Transverse colon (tissue), 4 donors: ENCODE measurements around the gene S100A14. TPM values are rescaled to one million over a fixed set of nuclear protein-coding genes. Genes with fewer than 3 reads are reported as not detected.

Experiments
- DNase-seq: peaks from one replicate; pipeline ENCODE4 v3.0.0-alpha.2; 2019
- H3K27ac ChIP-seq, 4 donors: fragments of 200-600 bp; sonication (generic); 2 replicates each; pipeline ENCODE4 v1.5.1; 2016 to 2018; ENCODE audit warnings: inconsistent platforms in 4 of 4
- H3K27me3 ChIP-seq: fragments of 200-600 bp; sonication (generic); 2 replicates; pipeline ENCODE4 v1.5.1; 2017; ENCODE audit warnings: inconsistent platforms
- H3K36me3 ChIP-seq, 4 donors: fragments of 200-600 bp; sonication (generic); 2 replicates each; pipeline ENCODE4 v1.5.1; 2017 to 2019; ENCODE audit warnings: inconsistent platforms in 4 of 4
- H3K4me1 ChIP-seq, 4 donors: fragments of 200-600 bp; sonication (generic); 2 replicates each; pipeline ENCODE4 v1.5.1; 2017 to 2020; ENCODE audit warnings: inconsistent platforms in 4 of 4
- H3K4me3 ChIP-seq, 4 donors: fragments of 200-600 bp; sonication (generic); 1 replicate in 1 of 4; 2 replicates in 3 of 4; pipeline versions ENCODE4 v1.5.1 to v1.6.1; 2017 to 2019; ENCODE audit warnings: inconsistent platforms in 4 of 4
- H3K9me3 ChIP-seq, 2 donors: fragments of 200-600 bp; sonication (generic); 2 replicates each; pipeline ENCODE4 v1.5.1; 2017 to 2019; ENCODE audit warnings: inconsistent platforms in 2 of 2
- EP300 ChIP-seq: sonication (generic); formaldehyde crosslinking; IDR thresholded peaks from one replicate; pipeline ENCODE4 v1.6.1; 2017; ENCODE audit warnings: antibody characterized with exemption, low read depth
- POLR2A ChIP-seq: fragments of 450-650 bp; IDR thresholded peaks from one replicate; pipeline ENCODE4 v1.6.1; 2016; ENCODE audit warnings: antibody characterized with exemption, mild to moderate bottlenecking, moderate library complexity
- POLR2AphosphoS5 ChIP-seq, 3 donors: sonication (generic); formaldehyde crosslinking; IDR thresholded peaks; one replicate each; pipeline ENCODE4 v1.6.1; 2016; ENCODE audit warnings: antibody characterized with exemption in 3 of 3
- WGBS, 2 donors: methylation state at CpG; one replicate each; pipeline ENCODE4 v1.1.5; 2018; ENCODE audit warnings: low coverage in 1 of 2; 5-methylcytosine and 5-hydroxymethylcytosine counted together
- in situ Hi-C, 4 donors: fragments of 200-750 bp; cut with MboI; loops; one replicate each; pipeline versions ENCODE4 v1.15.0 to v1.15.1; 2017; ENCODE audit warnings: low sequenced_read_pairs in 3 of 4, low pct_ligation_motif_present in 1 of 4, low pct_unique_long_range_greater_than_20kb in 1 of 4
- intact Hi-C: fragments of 100-400 bp; cut with DNase I; formaldehyde crosslinking; loops from one replicate; pipeline ENCODE4 v1.15.1; 2023; ENCODE audit warnings: low total_unique reads
- total RNA-seq, 4 donors: library from RNA; depleted of rRNA; stranded (reverse); fragments of >200 nt; gene quantifications; one replicate each; pipeline ENCODE4 v1.1.0, GENCODE V29; 2016
- TF ChIP-seq, protein P1 (sequence below), 5 experiments: fragments of 200-600 bp in 3 of 5; fragments of 450-650 bp in 2 of 5; sonication (generic) in 3 of 5; IDR thresholded peaks; 1 replicate in 2 of 5; 2 replicates in 3 of 5; pipeline ENCODE4 v1.5.1; 2016 to 2017; ENCODE audit warnings: antibody characterized with exemption in 5 of 5, inconsistent platforms in 3 of 5, mild to moderate bottlenecking in 2 of 5, moderate library complexity in 1 of 5

S100A14 gene
- total RNA-seq, 4 donors from 2014 or later, result 134 to 514 (median 437) TPM

DNA sequence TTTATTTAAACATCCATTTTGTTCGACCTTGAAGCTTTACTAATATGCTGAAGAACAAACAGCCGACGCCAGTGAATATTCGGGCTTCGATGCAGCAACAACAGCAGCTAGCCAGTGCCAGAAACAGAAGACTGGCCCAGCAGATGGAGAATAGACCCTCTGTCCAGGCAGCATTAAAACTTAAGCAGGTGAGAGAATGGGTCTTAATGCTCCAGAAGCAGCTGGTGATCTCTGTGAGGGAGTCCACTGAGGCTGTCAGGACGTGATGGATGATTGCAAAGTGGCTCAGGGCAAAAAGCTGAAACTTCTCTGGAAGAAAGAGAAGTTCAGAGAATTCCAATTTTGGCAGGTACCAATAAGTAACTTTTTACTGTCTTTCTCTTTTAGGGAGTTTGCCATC, 22.1 kb upstream of the S100A14 start:
- Histone ChIP-seq H3K4me1 (peaks cover 12 to 41% (median 32%) of the 10 kb centered on the region in 4 donors), H3K9me3 (no peaks in the 10 kb centered on the region), H3K4me3 (no peak overlapping the region), H3K27me3 (no peaks in the 10 kb centered on the region), H3K36me3 (peaks cover 0 to 70% (median 35%) of the 10 kb centered on the region in 4 donors), H3K27ac (no peak overlapping the region)
- TF ChIP-seq, protein P1, sequence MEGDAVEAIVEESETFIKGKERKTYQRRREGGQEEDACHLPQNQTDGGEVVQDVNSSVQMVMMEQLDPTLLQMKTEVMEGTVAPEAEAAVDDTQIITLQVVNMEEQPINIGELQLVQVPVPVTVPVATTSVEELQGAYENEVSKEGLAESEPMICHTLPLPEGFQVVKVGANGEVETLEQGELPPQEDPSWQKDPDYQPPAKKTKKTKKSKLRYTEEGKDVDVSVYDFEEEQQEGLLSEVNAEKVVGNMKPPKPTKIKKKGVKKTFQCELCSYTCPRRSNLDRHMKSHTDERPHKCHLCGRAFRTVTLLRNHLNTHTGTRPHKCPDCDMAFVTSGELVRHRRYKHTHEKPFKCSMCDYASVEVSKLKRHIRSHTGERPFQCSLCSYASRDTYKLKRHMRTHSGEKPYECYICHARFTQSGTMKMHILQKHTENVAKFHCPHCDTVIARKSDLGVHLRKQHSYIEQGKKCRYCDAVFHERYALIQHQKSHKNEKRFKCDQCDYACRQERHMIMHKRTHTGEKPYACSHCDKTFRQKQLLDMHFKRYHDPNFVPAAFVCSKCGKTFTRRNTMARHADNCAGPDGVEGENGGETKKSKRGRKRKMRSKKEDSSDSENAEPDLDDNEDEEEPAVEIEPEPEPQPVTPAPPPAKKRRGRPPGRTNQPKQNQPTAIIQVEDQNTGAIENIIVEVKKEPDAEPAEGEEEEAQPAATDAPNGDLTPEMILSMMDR (IDR thresholded peaks at IDR 0.05), result no peak
- no peak for TF ChIP-seq EP300
- TF ChIP-seq POLR2A, result no peak
- no peak for TF ChIP-seq POLR2AphosphoS5 (IDR thresholded peaks at IDR 0.05)
- intact Hi-C loops, result no loop called here
- no peak for DNase-seq
- in situ Hi-C loops, result no loop called here
- 52 to 84% methylated on average over 5 to 6 of the region's 6 CpGs for WGBS, 2 donors

DNA sequence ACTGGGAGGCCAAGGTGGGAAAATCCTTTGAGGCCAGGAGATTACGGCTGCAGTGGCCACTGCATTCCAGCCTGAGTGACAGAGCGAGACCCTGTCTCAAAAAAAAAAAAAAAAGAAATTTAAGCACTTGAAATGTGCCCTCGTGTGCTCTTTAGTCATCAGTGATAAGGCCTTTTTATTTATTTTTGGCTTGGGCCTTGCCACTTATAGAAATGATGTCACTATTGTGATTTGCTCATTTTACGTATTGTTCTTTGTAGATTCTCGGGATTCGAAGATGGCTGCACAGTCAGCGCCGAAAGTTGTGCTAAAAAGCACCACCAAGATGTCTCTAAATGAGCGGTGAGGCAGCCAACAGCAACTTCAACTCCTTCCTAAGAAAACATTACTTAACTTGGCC, 20.2 kb upstream of the S100A14 start:
- WGBS, 2 donors, result 85 to 91% methylated on average over 7 to 9 of the region's 9 CpGs
- TF ChIP-seq, protein P1 (IDR thresholded peaks at IDR 0.05), result no peak
- no peak for TF ChIP-seq POLR2AphosphoS5 (IDR thresholded peaks at IDR 0.05)
- no peak for TF ChIP-seq POLR2A
- no peak for TF ChIP-seq EP300
- H3K9me3 ChIP-seq, result no peaks in the 10 kb centered on the region
- intact Hi-C loops (no loop called here), in situ Hi-C loops (no loop called here)
- no peak overlapping the region for H3K4me3 ChIP-seq
- H3K36me3 ChIP-seq, result peaks cover 0 to 51% (median 25%) of the 10 kb centered on the region in 4 donors
- H3K27me3 ChIP-seq, result no peaks in the 10 kb centered on the region
- no peak for DNase-seq
- H3K27ac ChIP-seq, result peak overlapping the region in 1 of 4 donors; percentile 98
- H3K4me1 ChIP-seq, result peaks cover 20 to 54% (median 39%) of the 10 kb centered on the region in 4 donors

DNA sequence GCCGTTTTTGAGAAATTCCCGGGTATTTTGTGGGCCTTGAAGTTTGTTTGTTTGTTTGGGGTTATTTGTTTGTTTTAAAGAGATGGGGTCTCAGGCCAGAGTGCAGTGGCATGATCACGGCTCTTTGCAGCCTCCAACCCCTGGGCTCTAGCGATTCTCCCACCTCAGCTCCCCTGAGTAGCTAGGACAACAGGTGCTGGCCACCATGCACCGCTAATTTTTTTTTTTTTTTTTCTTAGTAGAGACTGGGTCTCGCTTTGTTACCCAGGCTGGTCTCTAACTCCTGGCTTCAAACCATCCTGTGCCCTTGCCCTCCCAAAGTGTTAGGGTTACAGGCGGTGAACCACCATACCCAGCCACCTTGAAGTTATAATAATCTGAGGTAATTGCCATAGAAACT, 19.7 kb upstream of the S100A14 start:
- peaks cover 20 to 58% (median 42%) of the 10 kb centered on the region in 4 donors for H3K4me1 ChIP-seq
- 86 to 89% methylated on average over 6 to 7 of the region's 7 CpGs for WGBS, 2 donors
- no peaks in the 10 kb centered on the region for H3K27me3 ChIP-seq
- H3K36me3 ChIP-seq, result peaks cover 0 to 47% (median 23%) of the 10 kb centered on the region in 4 donors
- in situ Hi-C loops (no loop called here), intact Hi-C loops (no loop called here)
- no peaks in the 10 kb centered on the region for H3K9me3 ChIP-seq
- peak overlapping the region in 1 of 4 donors; percentile 64 for H3K4me3 ChIP-seq
- DNase-seq, result no peak
- TF ChIP-seq EP300, result no peak
- peak overlapping the region; percentile 95 to 98 (median 96) for H3K27ac ChIP-seq

DNA sequence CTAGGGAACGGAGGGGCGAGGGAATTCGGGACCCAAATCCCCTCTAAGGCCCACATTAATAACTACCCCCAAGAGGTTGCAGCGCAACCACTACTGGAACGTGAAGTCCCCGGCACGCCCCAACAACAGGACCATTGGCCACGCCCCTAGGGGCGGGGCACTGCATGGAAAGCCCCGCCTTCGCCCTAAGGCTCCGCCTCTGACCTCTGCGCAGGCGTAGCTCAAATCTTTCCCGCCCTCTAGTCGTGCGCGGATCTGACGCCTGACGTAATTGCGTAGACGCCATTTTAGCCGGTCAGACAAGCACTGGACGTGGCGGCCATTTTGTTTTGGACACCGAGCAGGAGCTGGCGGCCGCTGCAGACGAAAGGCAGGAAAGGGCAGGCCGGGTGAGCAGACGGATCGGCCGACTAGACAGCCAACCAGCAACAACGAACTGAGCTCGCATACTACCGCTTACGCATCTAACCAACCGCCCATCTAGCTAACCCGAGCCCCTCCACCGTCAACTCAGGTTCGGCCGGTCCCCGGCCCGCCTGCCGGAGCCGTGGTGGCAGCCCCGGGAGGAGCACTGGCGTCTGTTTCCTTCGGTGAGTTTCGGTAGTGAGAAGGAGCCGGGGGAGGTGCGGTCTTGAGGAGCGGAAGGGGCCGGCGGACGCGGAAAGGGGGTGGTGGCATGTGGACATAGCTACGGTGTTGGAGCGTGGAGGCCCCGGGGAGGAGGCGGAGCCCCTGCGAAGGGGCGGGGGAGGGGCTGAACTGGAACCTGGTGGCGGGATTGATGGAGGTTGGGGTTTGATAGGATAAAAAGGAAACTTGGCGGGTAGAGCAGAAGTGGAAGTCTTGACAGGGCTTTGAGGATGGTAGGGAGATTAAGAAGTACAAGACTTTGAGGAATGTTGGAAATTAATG, 17.9 kb upstream of the S100A14 start, which contains the start of gene CHTOP:
CHTOP (plus strand) TSS at position 313 of the 912 bp plus-strand sequence. CDS start 2,523 bp downstream, outside the sequence.
- H3K36me3 ChIP-seq, result peaks cover 0 to 28% (median 14%) of the 10 kb centered on the region in 4 donors
- in situ Hi-C loops (no loop called here), intact Hi-C loops (no loop called here)

More for the DNA sequence above, 17.9 kb upstream of the S100A14 start, which contains the start of gene CHTOP:
- DNase-seq, result peak; percentile 99
- Histone ChIP-seq H3K4me3 (peak within 1 kb of the TSS; percentile 53 to 88 (median 65)), H3K27ac (peak within 1 kb of the TSS; percentile 95 to 98 (median 96)), H3K27me3 (no peaks in the 10 kb centered on the region), H3K4me1 (peaks cover 20 to 69% (median 47%) of the 10 kb centered on the region in 4 donors), H3K9me3 (no peaks in the 10 kb centered on the region)
- WGBS, 2 donors, result 3% methylated on average over 8 to 43 of the region's 65 CpGs
- TF ChIP-seq POLR2A (peak; percentile 91), EP300 (no peak), POLR2AphosphoS5 (IDR thresholded peaks at IDR 0.05) (peak; percentile 79 to 88 (median 83))
- TF ChIP-seq, protein P1 (IDR thresholded peaks at IDR 0.05), result peak in 2 of 5 experiments; percentile 43 to 48
